Suprapubic skin (tissue), 4 donors: Measurements from ENCODE around the gene GJC2.

Experiments used
- CTCF ChIP-seq, 2 donors: fragments of 200-600 bp in 1 of 2; fragments of 450-650 bp in 1 of 2; sonication (generic) in 1 of 2; IDR thresholded peaks; one replicate each; pipeline ENCODE4 v1.5.1; 2016 to 2019; ENCODE audit warnings: antibody characterized with exemption in 2 of 2, mild to moderate bottlenecking in 1 of 2, moderate library complexity in 1 of 2
- EP300 ChIP-seq: sonication (generic); formaldehyde crosslinking; IDR thresholded peaks from one replicate; pipeline ENCODE4 v1.6.1; 2017; ENCODE audit warnings: antibody characterized with exemption
- POLR2AphosphoS5 ChIP-seq, 3 donors: sonication (generic); formaldehyde crosslinking; IDR thresholded peaks; one replicate each; pipeline ENCODE4 v1.6.1; 2017; ENCODE audit warnings: antibody characterized with exemption in 3 of 3

- TF ChIP-seq CTCF (IDR thresholded peaks at IDR 0.05) = no peak
- TF ChIP-seq POLR2AphosphoS5 (IDR thresholded peaks at IDR 0.05) = no peak
- no peak for TF ChIP-seq EP300
Measured at GRCh38 chr1:228148935-228149405, 760 bp upstream of the GJC2 start.
